ENCODE measurements around the gene GPR15.

DNA sequence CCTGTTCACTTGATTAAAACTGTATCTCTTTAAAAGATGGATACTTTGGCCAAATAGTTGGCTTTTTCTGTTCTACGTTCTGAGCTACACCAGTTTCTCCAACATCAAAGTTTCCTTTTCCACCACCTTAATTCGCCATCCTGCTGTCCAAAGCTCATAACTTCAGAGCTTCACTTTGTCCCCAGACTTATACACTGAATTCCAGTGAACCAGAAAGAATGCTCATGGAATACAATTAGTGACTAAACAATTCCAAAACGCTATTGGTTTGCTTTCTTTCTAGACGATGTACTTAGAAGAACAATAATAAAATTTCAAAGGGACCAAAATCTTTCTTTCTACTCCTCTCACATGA is 23.2 kb downstream of the GPR15 start:
- TF ChIP-seq, protein P1, sequence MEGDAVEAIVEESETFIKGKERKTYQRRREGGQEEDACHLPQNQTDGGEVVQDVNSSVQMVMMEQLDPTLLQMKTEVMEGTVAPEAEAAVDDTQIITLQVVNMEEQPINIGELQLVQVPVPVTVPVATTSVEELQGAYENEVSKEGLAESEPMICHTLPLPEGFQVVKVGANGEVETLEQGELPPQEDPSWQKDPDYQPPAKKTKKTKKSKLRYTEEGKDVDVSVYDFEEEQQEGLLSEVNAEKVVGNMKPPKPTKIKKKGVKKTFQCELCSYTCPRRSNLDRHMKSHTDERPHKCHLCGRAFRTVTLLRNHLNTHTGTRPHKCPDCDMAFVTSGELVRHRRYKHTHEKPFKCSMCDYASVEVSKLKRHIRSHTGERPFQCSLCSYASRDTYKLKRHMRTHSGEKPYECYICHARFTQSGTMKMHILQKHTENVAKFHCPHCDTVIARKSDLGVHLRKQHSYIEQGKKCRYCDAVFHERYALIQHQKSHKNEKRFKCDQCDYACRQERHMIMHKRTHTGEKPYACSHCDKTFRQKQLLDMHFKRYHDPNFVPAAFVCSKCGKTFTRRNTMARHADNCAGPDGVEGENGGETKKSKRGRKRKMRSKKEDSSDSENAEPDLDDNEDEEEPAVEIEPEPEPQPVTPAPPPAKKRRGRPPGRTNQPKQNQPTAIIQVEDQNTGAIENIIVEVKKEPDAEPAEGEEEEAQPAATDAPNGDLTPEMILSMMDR (IDR thresholded peaks at IDR 0.05), result no peak
- no peak for TF ChIP-seq POLR2A (IDR thresholded peaks at IDR 0.05)
